MCF 10A (cell line): Measurements from ENCODE around the gene FAM171A1. TPM values are rescaled to one million over a fixed set of nuclear protein-coding genes. Genes with fewer than 3 reads are reported as not detected.

Source experiments
- BruUV-seq: library from RNA; stranded (reverse); fragments of 400-500 nt; replicated peaks from 2 replicates; lab custom pipeline; 2021; lab: Mats Ljungman, UMichigan
- CTCF ChIA-PET: fragments of 300-600 bp; sonication (Branson Sonifier 250); formaldehyde crosslinking; extraction: SDS; loops from one replicate; lab custom pipeline; 2021; ENCODE audit warnings: antibody characterized with exemption, inconsistent platforms; lab: Yijun Ruan, JAX
- POLR2A ChIA-PET: fragments of 300-600, 350-650 bp; sonication (Branson Sonifier 250); formaldehyde crosslinking; extraction: SDS; loops from one replicate; lab custom pipeline; 2020; ENCODE audit warnings: antibody characterized with exemption, inconsistent platforms; lab: Yijun Ruan, JAX
- DNase-seq: peaks from one replicate; pipeline ENCODE4 v3.0.0-alpha.2; 2018; ENCODE audit not compliant: unreplicated experiment
- H3K27ac Mint-ChIP-seq: one replicate; pipeline ENCODE4 v1.8.0; 2022; ENCODE audit warnings: mild to moderate bottlenecking, low read depth, mixed read lengths; ENCODE audit not compliant: unreplicated experiment
- H3K27me3 Mint-ChIP-seq: one replicate; pipeline ENCODE4 v1.8.0; 2022; ENCODE audit warnings: mixed read lengths; ENCODE audit not compliant: insufficient read depth, unreplicated experiment
- H3K36me3 Mint-ChIP-seq: one replicate; pipeline ENCODE4 v1.8.0; 2022; ENCODE audit warnings: mild to moderate bottlenecking, moderate library complexity, mixed read lengths; ENCODE audit not compliant: insufficient read depth, unreplicated experiment
- H3K4me1 Mint-ChIP-seq: one replicate; pipeline ENCODE4 v1.8.0; 2022; ENCODE audit warnings: mixed read lengths; ENCODE audit not compliant: insufficient read depth, unreplicated experiment
- H3K4me3 Mint-ChIP-seq: one replicate; pipeline ENCODE4 v1.8.0; 2022; ENCODE audit warnings: mild to moderate bottlenecking, moderate library complexity, mixed read lengths; ENCODE audit not compliant: unreplicated experiment
- H3K9me3 Mint-ChIP-seq: one replicate; pipeline ENCODE4 v1.8.0; 2022; ENCODE audit warnings: mixed read lengths; ENCODE audit not compliant: unreplicated experiment
- intact Hi-C: fragments of 100-400 bp; cut with micrococcal nuclease; formaldehyde crosslinking; loops from 2 replicates; pipeline ENCODE4 v1.14.1; 2022
- total RNA-seq: library from RNA; stranded (reverse); gene quantifications from 2 replicates; pipeline ENCODE4 v1.2.3, GENCODE V29; 2022
- TF ChIP-seq, protein P1 (sequence below): fragments of 200-600 bp; IDR thresholded peaks from one replicate; pipeline ENCODE4 v1.8.0; 2022; ENCODE audit warnings: antibody characterized with exemption, mild to moderate bottlenecking; ENCODE audit not compliant: unreplicated experiment

Gene FAM171A1
- total RNA-seq, 1 experiment from 2014 or later: 9.3 TPM

DNA sequence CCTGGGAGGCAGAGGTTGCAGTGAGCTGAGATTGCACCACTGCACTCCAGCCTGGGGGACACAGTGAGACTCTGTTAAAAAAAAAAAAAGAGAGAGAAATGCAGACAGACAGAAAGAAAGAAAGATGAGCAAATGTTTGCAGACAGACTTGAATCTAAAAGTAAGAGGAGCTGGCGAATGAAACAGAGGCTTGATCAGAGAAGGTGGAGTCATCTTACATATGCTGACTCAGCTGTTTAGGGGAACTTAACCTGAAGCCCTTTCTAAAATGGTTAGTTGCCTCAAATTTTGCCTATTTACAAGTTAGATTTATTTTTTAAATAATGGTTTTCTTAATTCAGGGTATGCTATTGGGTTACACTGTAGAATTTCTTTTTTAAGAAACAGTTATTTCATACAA lies 5.4 kb downstream of the FAM171A1 start:
- ChIA-PET CTCF (no interaction called here), POLR2A (interaction anchor here (1.0 kb wide), 1 partner anchor 22 kb away, joined by 3 read pairs; no protein-coding TSS in a partner anchor)
- no peak overlapping the region for H3K4me3 Mint-ChIP-seq
- DNase-seq: no peak
- no peaks in the 10 kb centered on the region for H3K9me3 Mint-ChIP-seq
- no peaks in the 10 kb centered on the region for H3K27me3 Mint-ChIP-seq
- H3K4me1 Mint-ChIP-seq: peaks cover 4% of the 10 kb centered on the region
- no peaks in the 10 kb centered on the region for H3K36me3 Mint-ChIP-seq
- H3K27ac Mint-ChIP-seq: no peak overlapping the region
- intact Hi-C loops: no loop called here
- no TSS peak for BruUV-seq
- TF ChIP-seq, protein P1, sequence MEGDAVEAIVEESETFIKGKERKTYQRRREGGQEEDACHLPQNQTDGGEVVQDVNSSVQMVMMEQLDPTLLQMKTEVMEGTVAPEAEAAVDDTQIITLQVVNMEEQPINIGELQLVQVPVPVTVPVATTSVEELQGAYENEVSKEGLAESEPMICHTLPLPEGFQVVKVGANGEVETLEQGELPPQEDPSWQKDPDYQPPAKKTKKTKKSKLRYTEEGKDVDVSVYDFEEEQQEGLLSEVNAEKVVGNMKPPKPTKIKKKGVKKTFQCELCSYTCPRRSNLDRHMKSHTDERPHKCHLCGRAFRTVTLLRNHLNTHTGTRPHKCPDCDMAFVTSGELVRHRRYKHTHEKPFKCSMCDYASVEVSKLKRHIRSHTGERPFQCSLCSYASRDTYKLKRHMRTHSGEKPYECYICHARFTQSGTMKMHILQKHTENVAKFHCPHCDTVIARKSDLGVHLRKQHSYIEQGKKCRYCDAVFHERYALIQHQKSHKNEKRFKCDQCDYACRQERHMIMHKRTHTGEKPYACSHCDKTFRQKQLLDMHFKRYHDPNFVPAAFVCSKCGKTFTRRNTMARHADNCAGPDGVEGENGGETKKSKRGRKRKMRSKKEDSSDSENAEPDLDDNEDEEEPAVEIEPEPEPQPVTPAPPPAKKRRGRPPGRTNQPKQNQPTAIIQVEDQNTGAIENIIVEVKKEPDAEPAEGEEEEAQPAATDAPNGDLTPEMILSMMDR: no peak

DNA sequence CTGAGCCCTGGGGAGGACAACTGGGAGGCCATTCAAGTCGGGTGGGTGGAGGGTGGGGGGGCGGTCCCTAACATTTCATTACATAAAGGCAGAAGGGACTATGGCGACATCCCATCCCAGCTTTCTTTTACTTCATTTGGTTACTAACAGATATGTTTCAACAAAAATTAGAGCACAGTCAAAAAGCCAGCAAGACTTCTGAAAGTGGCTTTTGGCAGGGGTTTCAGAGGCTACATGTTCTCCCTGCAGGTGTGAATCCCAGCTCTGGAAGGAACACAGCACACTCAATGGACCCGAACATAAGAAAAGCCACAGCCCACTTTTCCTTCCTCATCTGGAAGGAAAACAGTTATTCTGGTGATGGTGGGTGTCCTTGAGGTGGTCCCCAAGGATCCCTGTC lies 7.1 kb downstream of the FAM171A1 start:
- ChIA-PET CTCF (interaction anchor here (0.6 kb wide), 1 partner anchor 30 kb away, joined by 3 read pairs; no protein-coding TSS in a partner anchor), POLR2A (no interaction called here)
- H3K9me3 Mint-ChIP-seq: no peaks in the 10 kb centered on the region
- no peaks in the 10 kb centered on the region for H3K36me3 Mint-ChIP-seq
- no TSS peak for BruUV-seq
- no peak overlapping the region for H3K27ac Mint-ChIP-seq
- intact Hi-C loops: no loop called here
- TF ChIP-seq, protein P1: no peak
- no peak overlapping the region for H3K4me3 Mint-ChIP-seq
- no peaks in the 10 kb centered on the region for H3K27me3 Mint-ChIP-seq
- peaks cover 4% of the 10 kb centered on the region for H3K4me1 Mint-ChIP-seq
- no peak for DNase-seq

DNA sequence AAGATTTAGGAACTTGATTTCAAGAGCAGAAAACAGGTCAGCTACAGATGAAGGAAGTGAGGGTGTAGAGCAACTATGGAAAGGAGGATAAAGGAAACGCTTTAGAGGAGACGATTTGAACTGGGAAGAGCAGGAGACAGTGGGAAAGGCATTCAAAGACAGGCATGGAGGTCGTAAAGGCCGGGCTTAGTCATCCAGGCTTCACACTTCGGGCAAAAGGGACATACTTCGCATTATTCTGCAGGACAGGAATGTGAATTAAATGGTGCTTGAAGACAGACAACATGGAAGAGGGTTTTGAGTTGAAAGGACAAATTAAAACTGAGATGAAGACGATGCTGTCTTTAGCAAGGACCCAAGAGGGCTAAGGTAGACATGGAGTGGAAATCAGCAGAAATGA lies 8.1 kb downstream of the FAM171A1 start:
- DNase-seq: no peak
- POLR2A ChIA-PET: no interaction called here
- Mint-ChIP-seq H3K4me3 (no peak overlapping the region), H3K27ac (no peak overlapping the region), H3K36me3 (no peaks in the 10 kb centered on the region), H3K9me3 (no peaks in the 10 kb centered on the region), H3K27me3 (no peaks in the 10 kb centered on the region), H3K4me1 (peaks cover 4% of the 10 kb centered on the region)
- no TSS peak for BruUV-seq
- intact Hi-C loops: no loop called here
- TF ChIP-seq, protein P1: no peak
- CTCF ChIA-PET: no interaction called here

DNA sequence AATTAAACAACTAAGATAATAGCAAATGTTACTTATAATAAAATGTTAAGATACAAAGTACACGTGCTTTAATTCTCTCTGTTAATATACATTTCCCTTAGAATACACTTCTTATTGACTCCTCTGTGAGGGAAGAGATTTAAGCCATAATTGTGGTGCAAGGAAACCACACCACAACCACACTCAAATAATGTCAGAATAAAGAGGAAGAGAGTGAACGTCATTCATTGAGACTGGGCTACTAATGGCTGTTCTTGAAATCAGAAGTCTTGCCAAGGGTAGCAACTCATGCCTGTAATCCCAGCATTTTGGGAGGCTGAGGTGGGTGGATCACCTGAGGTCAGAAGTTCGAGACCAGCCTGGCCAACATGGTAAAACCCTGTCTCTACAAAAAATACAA lies 10.0 kb downstream of the FAM171A1 start:
- H3K9me3 Mint-ChIP-seq: no peaks in the 10 kb centered on the region
- TF ChIP-seq, protein P1: no peak
- H3K4me3 Mint-ChIP-seq: no peak overlapping the region
- H3K27me3 Mint-ChIP-seq: no peaks in the 10 kb centered on the region
- CTCF ChIA-PET: interaction anchor here (1.3 kb wide), 1 partner anchor 74 kb away, joined by 3 read pairs; no protein-coding TSS in a partner anchor
- intact Hi-C loops: no loop called here
- no TSS peak for BruUV-seq
- no peak for DNase-seq
- peaks cover 4% of the 10 kb centered on the region for H3K4me1 Mint-ChIP-seq
- H3K36me3 Mint-ChIP-seq: no peaks in the 10 kb centered on the region
- POLR2A ChIA-PET: interaction anchor here (1.4 kb wide), 1 partner anchor 192 kb away, joined by 3 read pairs; the partner anchor contains the start of gene NMT2
- H3K27ac Mint-ChIP-seq: no peak overlapping the region
